ENCODE results near the gene CTNNA3.

CTNNA3 gene

DNA sequence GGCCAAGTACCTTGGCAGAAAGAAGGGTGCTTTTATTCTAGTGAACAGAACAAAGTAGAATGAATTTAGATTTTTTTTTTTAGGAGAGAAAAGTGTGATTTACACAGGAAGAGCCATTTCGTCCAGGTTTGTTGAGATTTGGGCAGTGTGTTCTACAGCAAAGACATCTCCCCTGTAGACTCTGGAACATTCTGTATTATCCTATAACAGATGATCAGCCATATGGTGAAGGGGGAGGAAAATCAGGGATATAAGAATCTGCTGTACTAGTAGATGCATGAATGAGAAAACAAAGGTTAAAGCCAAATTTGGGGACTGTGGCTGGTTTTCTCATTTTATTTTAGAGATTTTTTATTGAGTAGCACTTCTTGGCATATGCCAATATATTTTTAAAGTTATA is 1223.8 kb downstream of the CTNNA3 start:
- DNase-seq (ENCODE audit: low read depth), result no peak
- no peak overlapping the region for H3K4me3 ChIP-seq (ENCODE audit: low read length)
- TF ChIP-seq, protein P1, sequence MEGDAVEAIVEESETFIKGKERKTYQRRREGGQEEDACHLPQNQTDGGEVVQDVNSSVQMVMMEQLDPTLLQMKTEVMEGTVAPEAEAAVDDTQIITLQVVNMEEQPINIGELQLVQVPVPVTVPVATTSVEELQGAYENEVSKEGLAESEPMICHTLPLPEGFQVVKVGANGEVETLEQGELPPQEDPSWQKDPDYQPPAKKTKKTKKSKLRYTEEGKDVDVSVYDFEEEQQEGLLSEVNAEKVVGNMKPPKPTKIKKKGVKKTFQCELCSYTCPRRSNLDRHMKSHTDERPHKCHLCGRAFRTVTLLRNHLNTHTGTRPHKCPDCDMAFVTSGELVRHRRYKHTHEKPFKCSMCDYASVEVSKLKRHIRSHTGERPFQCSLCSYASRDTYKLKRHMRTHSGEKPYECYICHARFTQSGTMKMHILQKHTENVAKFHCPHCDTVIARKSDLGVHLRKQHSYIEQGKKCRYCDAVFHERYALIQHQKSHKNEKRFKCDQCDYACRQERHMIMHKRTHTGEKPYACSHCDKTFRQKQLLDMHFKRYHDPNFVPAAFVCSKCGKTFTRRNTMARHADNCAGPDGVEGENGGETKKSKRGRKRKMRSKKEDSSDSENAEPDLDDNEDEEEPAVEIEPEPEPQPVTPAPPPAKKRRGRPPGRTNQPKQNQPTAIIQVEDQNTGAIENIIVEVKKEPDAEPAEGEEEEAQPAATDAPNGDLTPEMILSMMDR (conservative IDR thresholded peaks at IDR 0.05; ENCODE audit: low read length), result no peak

DNA sequence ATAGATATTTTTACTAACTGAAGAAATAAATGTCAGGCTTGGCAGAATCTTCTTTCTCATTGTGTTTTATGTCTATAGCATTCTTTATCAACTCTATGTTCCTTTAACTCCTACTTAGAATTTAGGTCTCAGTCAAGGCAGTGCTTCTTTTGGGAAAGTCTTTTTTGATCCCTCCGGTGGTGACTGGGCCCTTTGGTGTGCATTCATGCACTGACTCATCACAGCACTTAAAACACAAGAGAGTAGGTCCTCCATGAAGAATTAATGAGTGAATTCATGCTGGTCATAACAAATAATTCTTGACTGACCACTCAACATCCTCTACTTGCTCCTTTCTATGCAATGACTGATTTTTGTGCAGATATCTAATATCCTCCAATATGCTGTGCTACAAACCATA is 1229.0 kb downstream of the CTNNA3 start:
- no peak overlapping the region for H3K4me3 ChIP-seq (ENCODE audit: low read length)
- TF ChIP-seq, protein P1 (conservative IDR thresholded peaks at IDR 0.05; ENCODE audit: low read length), result no peak
- DNase-seq (ENCODE audit: low read depth), result no peak

DNA sequence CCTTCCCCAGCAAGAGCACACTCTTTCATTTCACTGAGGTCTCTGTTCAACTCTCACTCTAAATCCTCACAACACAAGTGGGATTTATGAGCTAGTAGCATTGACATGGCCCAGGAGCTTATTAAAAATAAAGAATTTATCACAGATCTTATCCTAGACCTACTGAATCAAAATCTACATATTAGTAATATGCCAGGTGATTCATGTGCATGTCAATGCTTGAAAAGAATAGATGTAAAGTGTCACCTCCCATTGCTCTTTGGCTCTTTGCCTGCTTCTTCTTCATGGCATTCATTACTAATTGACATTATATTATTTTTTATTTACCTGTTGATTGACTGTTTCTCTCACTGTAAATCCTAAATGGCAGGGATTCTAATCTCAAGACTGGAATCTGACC is 1229.4 kb downstream of the CTNNA3 start:
- TF ChIP-seq, protein P1 (conservative IDR thresholded peaks at IDR 0.05; ENCODE audit: low read length), result no peak
- H3K4me3 ChIP-seq (ENCODE audit: low read length), result no peak overlapping the region
- DNase-seq (ENCODE audit: low read depth), result no peak

DNA sequence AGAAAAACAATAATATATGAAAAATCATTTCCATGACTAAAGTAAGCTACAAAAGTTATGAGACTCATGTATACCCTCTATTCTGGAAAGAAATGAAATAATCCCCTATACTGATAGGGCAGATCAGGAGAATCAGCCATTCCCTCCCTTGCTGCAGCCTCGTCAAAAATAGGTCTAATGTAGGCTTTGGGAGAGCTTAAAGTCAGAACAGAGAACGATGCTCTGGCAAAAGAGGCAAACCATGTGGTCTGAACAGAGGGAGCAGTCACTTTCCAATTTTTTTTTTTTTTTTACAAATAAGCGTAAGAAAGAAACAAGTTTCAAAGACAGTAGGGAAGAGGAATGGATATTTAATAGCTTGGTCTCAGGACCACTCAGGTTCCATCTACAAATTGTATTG is 1232.4 kb downstream of the CTNNA3 start:
- no peak for DNase-seq (ENCODE audit: low read depth)
- TF ChIP-seq, protein P1 (conservative IDR thresholded peaks at IDR 0.05; ENCODE audit: low read length), result no peak
- no peak overlapping the region for H3K4me3 ChIP-seq (ENCODE audit: low read length)

DNA sequence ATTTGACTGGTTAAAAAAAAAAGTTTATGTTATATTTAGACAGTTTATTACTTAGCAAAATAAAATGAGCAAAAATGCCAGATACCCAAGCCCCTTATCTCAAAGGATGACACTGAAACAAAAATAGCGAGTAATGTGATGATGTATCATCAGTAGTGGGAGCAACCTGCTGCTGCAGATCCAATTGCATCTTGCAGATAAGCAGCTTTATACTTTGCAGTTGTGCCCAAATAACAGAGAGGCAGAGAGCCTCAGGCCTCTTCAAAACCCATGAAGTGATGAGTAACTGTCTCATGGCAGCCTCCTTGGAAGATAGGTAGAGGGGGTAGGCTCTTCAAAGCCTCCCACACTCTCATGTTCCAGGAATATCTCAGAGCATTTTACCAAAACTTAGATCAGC is 1238.4 kb downstream of the CTNNA3 start:
- no peak overlapping the region for H3K4me3 ChIP-seq (ENCODE audit: low read length)
- TF ChIP-seq, protein P1 (conservative IDR thresholded peaks at IDR 0.05; ENCODE audit: low read length), result no peak
- DNase-seq (ENCODE audit: low read depth), result no peak

DNA sequence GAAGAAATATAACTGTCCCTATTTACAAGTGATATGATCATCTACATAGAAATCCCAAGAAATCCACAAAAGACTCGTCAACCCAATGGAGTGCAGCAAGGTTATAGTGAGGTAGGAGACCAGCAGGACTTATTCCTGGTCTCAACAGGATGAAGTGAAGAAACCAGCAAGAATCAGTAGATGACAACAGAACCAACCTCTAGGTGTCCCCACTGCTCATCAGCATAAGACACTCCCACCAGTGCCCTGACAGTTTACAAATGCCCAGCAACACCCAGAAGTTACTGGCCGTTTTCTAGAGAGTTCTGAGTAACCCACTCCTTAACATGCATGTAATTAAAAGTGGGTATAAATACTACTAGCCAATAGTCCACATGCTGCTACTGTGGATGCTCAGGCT is 1240.7 kb downstream of the CTNNA3 start:
- no peak overlapping the region for H3K4me3 ChIP-seq (ENCODE audit: low read length)
- TF ChIP-seq, protein P1 (conservative IDR thresholded peaks at IDR 0.05; ENCODE audit: low read length), result no peak
- no peak for DNase-seq (ENCODE audit: low read depth)

DNA sequence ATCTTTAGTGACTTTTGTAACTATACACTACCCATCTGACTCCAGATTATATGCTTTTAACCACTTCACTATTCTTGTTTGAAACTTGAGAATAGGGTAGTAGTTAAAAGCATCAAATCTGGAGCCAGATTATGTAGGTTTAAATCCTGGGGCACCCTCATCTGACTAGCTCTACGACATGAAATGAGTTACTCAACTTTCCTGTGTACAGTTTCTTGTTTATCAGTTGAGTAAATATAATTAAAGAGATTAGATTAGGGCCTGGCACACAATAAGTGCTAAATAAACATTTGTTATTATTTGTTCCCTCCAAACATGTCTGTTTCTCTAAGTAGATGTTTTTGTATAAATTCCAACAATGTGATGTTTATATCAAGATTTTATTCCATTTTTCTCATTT is 1255.4 kb downstream of the CTNNA3 start:
- no peak for DNase-seq (ENCODE audit: low read depth)
- no peak overlapping the region for H3K4me3 ChIP-seq (ENCODE audit: low read length)
- TF ChIP-seq, protein P1 (conservative IDR thresholded peaks at IDR 0.05; ENCODE audit: low read length), result no peak
